Panc1 (cell line): ENCODE results near the gene NT5DC1. TPM values are rescaled to one million over a fixed set of nuclear protein-coding genes. Genes with fewer than 3 reads are reported as not detected.

ENCODE experiments used
- ATAC-seq: fragments of 200-7000 bp; cut with Tn5 transposase; 2 replicates; pipeline ENCODE4 v1.9.1; 2020; ENCODE audit warnings: mild to moderate bottlenecking, moderate library complexity
- BruUV-seq: library from RNA; stranded (reverse); fragments of 400-500 nt; replicated peaks from 2 replicates; lab custom pipeline; 2021; lab: Mats Ljungman, UMichigan
- CTCF ChIA-PET: fragments of 300-600 bp; sonication (Branson Sonifier 250); formaldehyde crosslinking; loops from one replicate; lab custom pipeline; 2022; ENCODE audit warnings: antibody characterized with exemption; lab: Charles Lee
- POLR2A ChIA-PET: fragments of 300-600 bp; sonication (Branson Sonifier 250); formaldehyde crosslinking; loops from one replicate; lab custom pipeline; 2022; ENCODE audit warnings: antibody characterized with exemption; lab: Charles Lee
- DNase-seq: peaks from one replicate; pipeline ENCODE4 v3.0.0-alpha.2; 2010; ENCODE audit warnings: low read depth, low spot score
- H3K27ac ChIP-seq: 2 replicates; pipeline ENCODE4 v1.5.1; 2011; ENCODE audit warnings: mild to moderate bottlenecking, low read length, inconsistent platforms
- H3K27me3 ChIP-seq: fragments of 200-500 bp; sonication (Bioruptor generic); 2 replicates; pipeline ENCODE4 v1.6.0; 2014; ENCODE audit warnings: low read length, inconsistent platforms; ENCODE audit not compliant: control insufficient read depth, insufficient read depth
- H3K36me3 ChIP-seq: fragments of 200-500 bp; sonication (Bioruptor generic); 2 replicates; pipeline ENCODE4 v1.5.1; 2014; ENCODE audit warnings: inconsistent platforms, mild to moderate bottlenecking, low read length, moderate library complexity; ENCODE audit not compliant: control insufficient read depth, insufficient read depth
- H3K4me1 ChIP-seq: 2 replicates; pipeline ENCODE4 v1.5.1; 2011; ENCODE audit warnings: inconsistent platforms, mild to moderate bottlenecking, low read length, moderate library complexity; ENCODE audit not compliant: control insufficient read depth, insufficient read depth
- H3K4me3 ChIP-seq, 2 experiments: 2 replicates each; pipeline ENCODE4 v1.5.1; 2011 to 2012; ENCODE audit warnings: low read depth in 2 of 2, low read length in 2 of 2, mild to moderate bottlenecking in 2 of 2, inconsistent platforms in 1 of 2, moderate library complexity in 1 of 2
- H3K9me3 ChIP-seq: fragments of 200-500 bp; sonication (Bioruptor generic); 2 replicates; pipeline ENCODE4 v1.5.1; 2014; ENCODE audit warnings: low read depth, mild to moderate bottlenecking, inconsistent platforms, low read length, moderate library complexity; ENCODE audit not compliant: control insufficient read depth, insufficient read depth
- POLR2AphosphoS5 ChIP-seq: IDR thresholded peaks from 2 replicates; pipeline ENCODE4 v1.6.1; 2012; ENCODE audit warnings: mild to moderate bottlenecking, low read depth, low read length, moderate library complexity
- REST ChIP-seq, 2 experiments: IDR thresholded peaks; 2 replicates each; pipeline ENCODE4 v1.6.1; 2011 to 2012; ENCODE audit warnings: low read depth in 2 of 2, control low read depth in 1 of 2, low read length in 1 of 2, mild to moderate bottlenecking in 1 of 2, moderate library complexity in 1 of 2; ENCODE audit not compliant: insufficient read depth in 1 of 2
- SIN3A ChIP-seq: IDR thresholded peaks from 2 replicates; pipeline ENCODE4 v1.6.1; 2012; ENCODE audit warnings: low read depth, mild to moderate bottlenecking, low read length, moderate library complexity, borderline replicate concordance; ENCODE audit not compliant: insufficient read depth
- TCF7L2 ChIP-seq: IDR thresholded peaks from 2 replicates; pipeline ENCODE4 v1.6.1; 2011; ENCODE audit warnings: mild to moderate bottlenecking, low read depth, low read length, inconsistent platforms
- in situ Hi-C: cut with HindIII; loops from 2 replicates; pipeline ENCODE4 v1.10.0; 2016; ENCODE audit warnings: low sequenced_read_pairs, low pct_unique_long_range_greater_than_20kb
- intact Hi-C: fragments of 100-400 bp; cut with micrococcal nuclease; formaldehyde crosslinking; loops from one replicate; pipeline ENCODE4 v1.10.0; 2022; ENCODE audit not compliant: unreplicated experiment
- total RNA-seq: library from RNA; stranded (reverse); gene quantifications from one replicate; pipeline ENCODE4 v1.2.1, GENCODE V29; 2021; ENCODE audit not compliant: unreplicated experiment
- TF ChIP-seq, protein P1 (sequence below): fragments of 450-650 bp; IDR thresholded peaks from 2 replicates; pipeline ENCODE4 v1.5.1; 2017; ENCODE audit warnings: mild to moderate bottlenecking

NT5DC1 gene
- total RNA-seq, 1 experiment from 2014 or later: 79.1 TPM

DNA sequence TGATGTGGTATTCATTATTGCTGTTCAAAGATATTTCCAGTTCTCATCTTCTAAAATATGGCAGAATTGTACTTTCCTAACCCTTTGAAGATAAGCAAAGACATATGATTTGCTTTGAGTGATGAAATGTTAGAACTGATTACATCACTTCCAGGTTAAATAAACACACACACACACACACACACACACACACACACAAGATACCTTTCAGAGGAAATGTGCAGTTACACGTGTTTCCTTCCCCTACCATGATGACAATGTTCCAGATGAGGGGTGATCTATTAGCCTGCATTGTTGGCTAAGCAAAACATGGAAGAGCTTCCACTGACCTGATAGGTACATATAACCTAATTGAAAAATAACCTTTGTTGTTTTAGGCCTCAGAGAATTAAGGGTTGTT, 28.3 kb upstream of the NT5DC1 start:
- in situ Hi-C loops: no loop called here
- H3K4me1 ChIP-seq: peaks cover 8% of the 10 kb centered on the region; the same call in 1 of the 2 replicates

DNA sequence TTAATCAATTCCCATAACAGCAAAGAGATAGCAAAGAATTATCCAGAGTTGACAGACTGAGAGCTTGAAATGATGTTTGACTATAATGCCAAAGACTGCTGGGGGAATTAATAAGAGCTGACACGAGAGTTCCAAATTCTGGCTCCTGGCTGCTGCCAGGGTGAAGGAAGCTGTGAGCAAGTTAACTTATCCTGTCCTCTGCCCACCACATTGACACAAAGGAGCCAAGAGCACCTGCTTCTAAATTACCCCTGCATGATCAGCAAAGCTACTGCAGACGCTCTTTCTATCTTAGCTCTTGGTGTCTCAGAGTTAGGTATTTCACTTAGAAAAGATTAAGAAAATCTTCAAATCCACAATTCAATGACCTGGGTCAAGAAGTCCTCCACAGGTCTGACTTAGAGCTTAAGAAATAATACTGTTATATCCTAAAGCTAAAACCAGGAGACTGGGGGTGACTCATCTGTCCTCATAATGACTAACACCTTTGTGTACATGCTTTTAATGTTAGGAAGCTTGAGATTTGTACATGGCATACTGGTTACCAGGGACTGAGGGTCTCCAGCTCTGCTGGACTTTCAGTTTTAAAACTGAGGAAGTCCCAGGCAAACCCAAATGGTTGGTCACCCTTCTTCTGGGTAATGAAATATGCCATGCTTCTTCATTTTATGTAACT, 26.8 kb upstream of the NT5DC1 start:
- Histone ChIP-seq H3K27ac (no peak overlapping the region), H3K4me3 (peak overlapping the region in 1 of 2 experiments; percentile 9; a peak in 1 of 4 replicates), H3K27me3 (no peaks in the 10 kb centered on the region), H3K9me3 (no peaks in the 10 kb centered on the region), H3K4me1 (peaks cover 8% of the 10 kb centered on the region; the same call in 1 of the 2 replicates), H3K36me3 (no peaks in the 10 kb centered on the region)
- no TSS peak for BruUV-seq
- no peak for TF ChIP-seq TCF7L2
- TF ChIP-seq, protein P1, sequence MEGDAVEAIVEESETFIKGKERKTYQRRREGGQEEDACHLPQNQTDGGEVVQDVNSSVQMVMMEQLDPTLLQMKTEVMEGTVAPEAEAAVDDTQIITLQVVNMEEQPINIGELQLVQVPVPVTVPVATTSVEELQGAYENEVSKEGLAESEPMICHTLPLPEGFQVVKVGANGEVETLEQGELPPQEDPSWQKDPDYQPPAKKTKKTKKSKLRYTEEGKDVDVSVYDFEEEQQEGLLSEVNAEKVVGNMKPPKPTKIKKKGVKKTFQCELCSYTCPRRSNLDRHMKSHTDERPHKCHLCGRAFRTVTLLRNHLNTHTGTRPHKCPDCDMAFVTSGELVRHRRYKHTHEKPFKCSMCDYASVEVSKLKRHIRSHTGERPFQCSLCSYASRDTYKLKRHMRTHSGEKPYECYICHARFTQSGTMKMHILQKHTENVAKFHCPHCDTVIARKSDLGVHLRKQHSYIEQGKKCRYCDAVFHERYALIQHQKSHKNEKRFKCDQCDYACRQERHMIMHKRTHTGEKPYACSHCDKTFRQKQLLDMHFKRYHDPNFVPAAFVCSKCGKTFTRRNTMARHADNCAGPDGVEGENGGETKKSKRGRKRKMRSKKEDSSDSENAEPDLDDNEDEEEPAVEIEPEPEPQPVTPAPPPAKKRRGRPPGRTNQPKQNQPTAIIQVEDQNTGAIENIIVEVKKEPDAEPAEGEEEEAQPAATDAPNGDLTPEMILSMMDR: no peak
- TF ChIP-seq REST (IDR thresholded peaks at IDR 0.05; ENCODE audit: insufficient read depth in 1 of 2, low read depth in 2 of 2, low read length in 1 of 2): no peak
- no peak for TF ChIP-seq SIN3A
- TF ChIP-seq POLR2AphosphoS5: no peak
- ATAC-seq (peak; percentile 90), DNase-seq (peak; percentile 84)
- intact Hi-C loops: no loop called here
- in situ Hi-C loops: no loop called here
- ChIA-PET CTCF (no interaction called here), POLR2A (interaction anchor here (0.5 kb wide), 1 partner anchor 57 kb away, joined by 4 read pairs; no protein-coding TSS in a partner anchor)

More for the DNA sequence above, 28.3 kb upstream of the NT5DC1 start:
- CTCF ChIA-PET: no interaction called here
- Histone ChIP-seq H3K27me3 (no peaks in the 10 kb centered on the region; the same call in 1 of the 2 replicates), H3K27ac (no peak overlapping the region; the same call in 1 of the 2 replicates), H3K4me3 (no peak overlapping the region), H3K9me3 (no peaks in the 10 kb centered on the region), H3K36me3 (no peaks in the 10 kb centered on the region)
- no peak for DNase-seq
- intact Hi-C loops: no loop called here
- BruUV-seq: no TSS peak
- TF ChIP-seq TCF7L2 (no peak), REST (IDR thresholded peaks at IDR 0.05; ENCODE audit: insufficient read depth in 1 of 2, low read depth in 2 of 2, low read length in 1 of 2) (no peak), SIN3A (no peak), POLR2AphosphoS5 (no peak)
- TF ChIP-seq, protein P1: no peak
- no peak for ATAC-seq
- POLR2A ChIA-PET: no interaction called here
